ENCODE data around the gene PPP1R14C.

PPP1R14C gene

GRCh38 chr6:150204705-150205472, 62.0 kb downstream of the PPP1R14C start:
- no peak overlapping the region for H3K4me3 ChIP-seq (ENCODE audit: low read depth, low read length)
- TF ChIP-seq, protein P1, sequence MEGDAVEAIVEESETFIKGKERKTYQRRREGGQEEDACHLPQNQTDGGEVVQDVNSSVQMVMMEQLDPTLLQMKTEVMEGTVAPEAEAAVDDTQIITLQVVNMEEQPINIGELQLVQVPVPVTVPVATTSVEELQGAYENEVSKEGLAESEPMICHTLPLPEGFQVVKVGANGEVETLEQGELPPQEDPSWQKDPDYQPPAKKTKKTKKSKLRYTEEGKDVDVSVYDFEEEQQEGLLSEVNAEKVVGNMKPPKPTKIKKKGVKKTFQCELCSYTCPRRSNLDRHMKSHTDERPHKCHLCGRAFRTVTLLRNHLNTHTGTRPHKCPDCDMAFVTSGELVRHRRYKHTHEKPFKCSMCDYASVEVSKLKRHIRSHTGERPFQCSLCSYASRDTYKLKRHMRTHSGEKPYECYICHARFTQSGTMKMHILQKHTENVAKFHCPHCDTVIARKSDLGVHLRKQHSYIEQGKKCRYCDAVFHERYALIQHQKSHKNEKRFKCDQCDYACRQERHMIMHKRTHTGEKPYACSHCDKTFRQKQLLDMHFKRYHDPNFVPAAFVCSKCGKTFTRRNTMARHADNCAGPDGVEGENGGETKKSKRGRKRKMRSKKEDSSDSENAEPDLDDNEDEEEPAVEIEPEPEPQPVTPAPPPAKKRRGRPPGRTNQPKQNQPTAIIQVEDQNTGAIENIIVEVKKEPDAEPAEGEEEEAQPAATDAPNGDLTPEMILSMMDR (IDR thresholded peaks at IDR 0.05; ENCODE audit: borderline replicate concordance, insufficient read depth, low read depth, low read length): no peak

DNA sequence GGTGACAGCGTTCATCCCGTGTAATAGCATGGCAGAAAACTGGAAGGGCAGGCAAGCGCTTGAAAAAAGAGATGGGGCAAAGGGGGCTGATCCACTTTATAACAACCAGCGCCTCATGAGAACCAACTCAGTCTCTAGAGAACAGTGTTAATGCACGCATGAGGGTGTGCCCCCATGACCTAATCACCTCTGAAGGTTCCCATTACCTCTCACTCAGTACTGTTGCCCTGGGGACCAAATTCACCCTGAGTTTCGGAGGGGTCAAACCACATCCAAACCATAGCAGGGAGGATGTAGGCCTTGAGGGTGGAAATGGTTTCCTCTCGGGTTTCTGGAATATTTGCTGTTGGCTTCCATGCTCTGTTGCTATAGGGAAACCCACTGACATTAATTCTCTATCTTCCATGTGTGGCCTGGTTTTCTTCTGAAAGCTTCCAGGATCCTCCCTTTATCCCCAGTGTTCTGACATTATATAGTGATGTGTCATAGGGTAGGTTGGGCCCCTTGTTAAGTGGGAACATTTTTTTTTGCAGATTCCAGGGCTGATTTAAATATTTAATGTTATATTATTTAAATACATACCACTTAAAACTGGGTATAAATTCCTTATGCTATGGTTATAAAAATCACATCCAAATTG, 65.2 kb downstream of the PPP1R14C start:
- H3K4me3 ChIP-seq (ENCODE audit: low read depth, low read length): no peak overlapping the region
- TF ChIP-seq, protein P1 (IDR thresholded peaks at IDR 0.05; ENCODE audit: borderline replicate concordance, insufficient read depth, low read depth, low read length): no peak

DNA sequence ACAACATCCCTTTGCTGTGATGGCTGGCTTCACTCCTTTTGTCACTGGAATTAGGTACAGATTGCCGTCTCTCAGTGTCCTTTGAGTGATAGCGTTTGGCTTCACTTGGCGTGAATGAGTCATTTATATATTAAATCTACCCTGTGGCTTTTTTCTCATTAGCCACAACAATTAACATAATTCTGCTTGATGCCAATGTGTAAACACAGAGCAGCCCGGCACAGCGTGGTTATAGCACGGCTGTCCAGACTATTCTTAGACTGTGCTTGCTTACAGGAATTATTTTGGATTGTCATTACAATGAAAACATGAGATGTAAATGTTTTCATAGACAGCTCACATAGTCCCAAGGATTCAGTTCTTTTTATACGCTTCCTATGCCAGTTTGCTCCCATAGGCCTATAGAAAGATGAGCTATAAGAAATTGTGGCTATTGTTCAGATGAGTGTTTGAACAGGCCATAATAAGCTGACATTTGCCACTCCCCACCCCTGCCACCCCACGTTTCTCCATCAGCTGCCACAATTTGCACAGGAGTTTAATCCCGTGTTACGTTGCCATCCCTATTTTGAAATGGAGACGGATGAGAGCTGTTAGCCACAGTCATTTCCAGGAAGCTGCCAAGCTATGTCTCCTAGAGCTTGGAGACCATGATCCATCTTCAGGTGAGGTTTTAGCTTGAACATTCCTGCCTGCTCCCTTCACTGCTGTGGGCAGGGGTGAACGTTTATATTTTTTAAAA, 65.9 kb downstream of the PPP1R14C start:
- H3K4me3 ChIP-seq (ENCODE audit: low read depth, low read length): no peak overlapping the region
- TF ChIP-seq, protein P1 (IDR thresholded peaks at IDR 0.05; ENCODE audit: borderline replicate concordance, insufficient read depth, low read depth, low read length): no peak

DNA sequence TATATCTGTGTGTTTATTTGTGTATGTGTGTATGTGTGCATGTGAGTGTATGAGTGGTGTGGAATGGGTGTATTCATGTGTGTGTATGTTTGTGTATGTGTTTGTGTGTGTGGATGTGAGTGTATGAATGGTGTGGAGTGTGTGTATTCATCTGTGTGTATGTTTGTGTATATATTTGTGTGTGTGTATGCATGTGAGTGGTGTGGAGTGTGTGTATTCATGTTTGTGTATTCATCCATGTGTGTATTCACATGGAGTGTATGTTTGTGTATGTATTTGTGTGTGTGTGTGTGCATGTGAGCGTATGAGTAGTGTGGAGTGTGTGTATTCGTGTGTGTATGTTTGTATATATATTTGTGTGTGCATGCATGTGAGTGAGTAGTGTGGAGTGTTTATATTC, 66.6 kb downstream of the PPP1R14C start:
- no peak overlapping the region for H3K4me3 ChIP-seq (ENCODE audit: low read depth, low read length)
- TF ChIP-seq, protein P1 (IDR thresholded peaks at IDR 0.05; ENCODE audit: borderline replicate concordance, insufficient read depth, low read depth, low read length): no peak

GRCh38 chr6:150211700-150212511, 69.1 kb downstream of the PPP1R14C start:
- TF ChIP-seq, protein P1 (IDR thresholded peaks at IDR 0.05; ENCODE audit: borderline replicate concordance, insufficient read depth, low read depth, low read length): no peak
- no peak overlapping the region for H3K4me3 ChIP-seq (ENCODE audit: low read depth, low read length)

DNA sequence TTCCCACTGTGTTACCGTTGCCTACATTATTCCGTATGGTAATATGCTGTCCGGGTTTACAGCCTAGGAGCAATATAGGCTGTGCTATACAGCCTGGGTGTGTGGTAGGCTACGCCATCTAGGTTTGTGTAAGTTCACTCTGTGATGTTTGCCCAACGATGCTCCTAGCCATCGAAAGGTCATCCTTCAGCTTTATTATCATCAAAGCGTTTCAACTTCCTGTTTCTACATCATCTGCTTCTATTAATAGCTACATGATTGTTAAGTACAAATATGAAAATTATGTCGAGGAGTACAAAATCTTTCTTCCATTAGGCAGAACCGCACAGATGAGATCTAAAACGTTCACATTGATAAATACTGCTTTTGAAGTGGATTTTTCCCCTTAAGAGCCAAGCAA, 69.9 kb downstream of the PPP1R14C start:
- no peak overlapping the region for H3K4me3 ChIP-seq (ENCODE audit: low read depth, low read length)
- TF ChIP-seq, protein P1 (IDR thresholded peaks at IDR 0.05; ENCODE audit: borderline replicate concordance, insufficient read depth, low read depth, low read length): no peak

All from GM12875 (cell line).